Measurements from ENCODE around the gene TUG1.

GRCh38 chr22:30979932-30980331 lies 10.9 kb downstream of the TUG1 start:
- TF ChIP-seq CTCF (IDR thresholded peaks at IDR 0.05) (no peak), POLR2A (IDR thresholded peaks at IDR 0.05) (no peak)
